GM10266 (cell line): ENCODE measurements around the gene CTSA.

Experiments
- DNase-seq: peaks from one replicate; pipeline ENCODE4 v3.0.0; 2012; ENCODE audit errors: extremely low spot score
- CTCF ChIP-seq: IDR thresholded peaks from 2 replicates; pipeline ENCODE4 v1.5.1; 2012; ENCODE audit warnings: mild to moderate bottlenecking, low read depth; ENCODE audit not compliant: control insufficient read depth, insufficient read depth; ENCODE audit errors: missing control alignments

CTSA gene

GRCh38 chr20:45890985-45891983, at the start of gene CTSA, which contains the start of gene NEURL2:
Gene CTSA (plus strand): TSS chr20:45891335. CDS start chr20:45891569, 234 bp downstream.
Gene NEURL2 (minus strand): TSS chr20:45891208. CDS start chr20:45890991, 217 bp downstream.
- peak; percentile 31 for TF ChIP-seq CTCF
- DNase-seq = peak; percentile 98

GRCh38 chr20:45841407-45842129, 49.6 kb upstream of the CTSA start:
- TF ChIP-seq CTCF = no peak
- no peak for DNase-seq

- DNase-seq = peak; percentile 70
- TF ChIP-seq CTCF = no peak
These were observed 48.8 kb upstream of the CTSA start for GRCh38 chr20:45842169-45842812.

GRCh38 chr20:45843506-45843905, 47.6 kb upstream of the CTSA start:
- no peak for TF ChIP-seq CTCF
- no peak for DNase-seq

GRCh38 chr20:45845452-45845851, 45.7 kb upstream of the CTSA start:
- no peak for DNase-seq
- TF ChIP-seq CTCF = no peak

- TF ChIP-seq CTCF = no peak
- no peak for DNase-seq
These were observed 42.7 kb upstream of the CTSA start for GRCh38 chr20:45848421-45848820.
